ENCODE data around the gene GAGE13.
A peak's percentile ranks its signal among the peaks of the same experiment; 100 is the strongest.
"Not testable (repeated sequence)": the region's sequence is repeated elsewhere in the genome, so short reads cannot be mapped to it uniquely, and the experiment has no call there.

Gene GAGE13, protein sequence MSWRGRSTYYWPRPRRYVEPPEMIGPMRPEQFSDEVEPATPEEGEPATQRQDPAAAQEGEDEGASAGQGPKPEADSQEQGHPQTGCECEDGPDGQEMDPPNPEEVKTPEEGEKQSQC

DNA sequence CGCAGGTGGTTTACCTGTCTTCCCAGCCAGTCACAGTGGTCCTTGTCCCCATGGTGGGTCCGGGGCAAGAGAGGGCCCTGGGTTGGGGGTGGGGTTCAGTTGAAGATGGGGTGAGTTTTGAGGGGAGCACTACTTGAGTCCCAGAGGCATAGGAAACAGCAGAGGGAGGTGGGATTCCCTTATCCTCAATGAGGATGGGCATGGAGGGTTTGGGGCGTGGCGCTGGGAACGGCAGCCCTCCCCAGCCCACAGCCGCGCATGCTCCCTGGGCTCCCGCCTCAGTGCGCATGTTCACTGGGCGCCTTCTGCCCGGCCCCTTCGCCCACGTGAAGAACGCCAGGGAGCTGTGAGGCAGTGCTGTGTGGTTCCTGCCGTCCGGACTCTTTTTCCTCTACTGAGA lies at the start of gene GAGE13:
GAGE13 (plus strand) TSS at position 301 of the 400 bp plus-strand sequence. CDS start 1,156 bp downstream, outside the sequence.
- DNase-seq = not testable (repeated sequence)

- no peak for DNase-seq
Measured at GRCh38 chrX:49282647-49283011, 48.8 kb upstream of the GAGE13 start.

DNA sequence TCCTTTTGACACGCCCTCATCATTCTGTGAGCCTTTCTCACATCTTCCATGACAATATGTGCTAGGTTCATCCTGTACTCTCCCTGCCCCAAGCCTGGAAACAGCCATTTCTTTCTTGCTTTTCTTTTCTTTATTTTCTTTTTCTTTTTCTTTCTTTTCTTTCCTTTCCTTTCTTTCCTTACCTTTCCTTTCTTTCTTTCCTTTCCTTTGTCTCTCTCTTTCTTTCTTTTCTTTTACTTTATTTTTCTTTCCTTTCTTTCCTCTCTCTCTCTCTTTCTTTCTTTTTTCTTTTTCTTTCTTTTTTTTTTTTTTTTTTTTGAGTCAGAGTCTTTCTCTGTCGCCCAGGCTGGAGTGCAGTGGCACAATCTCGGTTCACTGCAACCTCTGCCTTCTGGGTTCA lies 47.2 kb upstream of the GAGE13 start:
- DNase-seq = no peak

GRCh38 chrX:49286136-49286535 lies 45.2 kb upstream of the GAGE13 start:
- no peak for DNase-seq

DNA sequence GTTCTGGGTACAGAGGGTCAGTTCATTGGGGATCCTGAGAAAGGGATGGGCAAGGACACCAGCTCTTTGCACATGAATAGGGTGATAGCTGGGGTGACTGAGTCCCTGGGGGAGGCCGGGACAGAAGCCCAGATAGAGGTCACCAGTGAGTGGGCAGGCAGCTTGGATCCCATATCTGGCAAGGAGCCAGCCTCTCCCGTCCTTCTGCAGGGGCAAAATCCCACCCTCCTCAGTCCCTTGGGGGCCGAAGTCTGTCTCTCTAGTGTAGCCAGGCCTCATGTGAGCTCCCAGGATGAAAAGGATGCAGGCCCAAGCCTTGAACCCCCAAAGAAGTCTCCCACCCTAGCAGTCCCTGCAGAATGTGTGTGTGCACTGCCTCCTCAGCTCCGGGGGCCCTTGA lies 44.8 kb upstream of the GAGE13 start:
- no peak for DNase-seq

GRCh38 chrX:49287665-49288064 lies 43.7 kb upstream of the GAGE13 start:
- no peak for DNase-seq

- DNase-seq = no peak
Measured at GRCh38 chrX:49290215-49290614, 41.2 kb upstream of the GAGE13 start.

- DNase-seq = peak; percentile 12 to 16
Measured at GRCh38 chrX:49291615-49292337, 39.6 kb upstream of the GAGE13 start.

GRCh38 chrX:49292400-49293362 lies 38.7 kb upstream of the GAGE13 start:
- DNase-seq = no peak

- not testable (repeated sequence) for DNase-seq
Measured at GRCh38 chrX:49299293-49299692, 32.1 kb upstream of the GAGE13 start.

- DNase-seq = no peak
Measured at GRCh38 chrX:49300703-49301102, 30.7 kb upstream of the GAGE13 start.

- no peak for DNase-seq
Measured at GRCh38 chrX:49303346-49303745, 28.0 kb upstream of the GAGE13 start, which contains the start of gene GAGE10. GAGE10 (plus strand) TSS chrX:49303646; CDS start chrX:49304860, 1,214 bp downstream.

GRCh38 chrX:49307775-49308174 lies 23.6 kb upstream of the GAGE13 start:
- not testable (repeated sequence) for DNase-seq

- DNase-seq = no peak
Measured at GRCh38 chrX:49308604-49309269, 22.6 kb upstream of the GAGE13 start.

DNA sequence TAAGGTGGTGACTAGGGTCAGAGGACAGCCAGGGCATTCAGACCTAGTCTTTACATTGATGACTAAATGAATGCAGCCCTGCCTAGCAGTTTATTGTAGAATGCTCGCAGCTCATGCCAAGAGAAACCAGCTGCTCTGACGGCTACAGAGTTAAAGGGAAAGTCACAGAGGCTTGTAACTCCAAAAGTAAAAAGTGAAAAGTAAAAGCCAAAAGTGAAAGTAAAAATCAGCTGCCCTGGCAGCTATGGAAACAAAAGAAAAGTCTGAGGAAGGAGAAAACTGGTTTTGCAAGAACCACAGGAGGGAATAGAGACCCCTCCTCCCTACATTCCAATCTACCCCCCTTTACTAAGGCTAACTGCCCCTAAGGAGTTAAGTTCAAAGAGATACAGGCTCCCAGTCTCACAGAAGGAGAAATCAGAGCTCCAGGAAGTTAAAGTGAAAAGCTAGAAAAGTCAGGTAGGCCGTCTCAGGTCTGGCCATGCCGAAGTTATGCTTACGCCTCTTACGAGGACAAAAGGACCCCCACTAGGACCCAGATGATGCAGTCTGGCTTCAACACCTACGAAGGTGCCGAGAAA lies 21.9 kb upstream of the GAGE13 start:
- DNase-seq = no peak

DNA sequence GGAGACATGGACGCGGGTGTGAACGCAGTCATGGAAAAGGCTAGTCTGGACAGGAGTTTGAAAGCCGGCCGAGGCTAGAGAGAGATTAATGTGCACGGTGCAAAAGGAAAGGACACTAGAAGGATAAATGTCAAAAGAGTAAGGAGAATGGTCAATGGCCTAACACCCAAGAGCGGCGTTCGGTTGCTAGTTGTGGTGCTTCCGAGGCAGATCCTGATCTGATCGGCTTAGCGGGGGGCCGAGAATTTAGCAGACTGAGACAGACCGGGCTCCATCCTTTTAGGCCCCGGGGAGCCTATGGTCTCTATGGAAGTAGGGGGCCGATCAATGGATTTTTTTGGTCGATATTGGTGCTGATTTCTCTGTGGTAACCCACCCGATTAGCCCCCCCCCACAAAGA lies 21.0 kb upstream of the GAGE13 start:
- DNase-seq = no peak

- no peak for DNase-seq
Measured at GRCh38 chrX:49312176-49312575, 19.2 kb upstream of the GAGE13 start.

- no peak for DNase-seq
Measured at GRCh38 chrX:49316085-49316484, 15.3 kb upstream of the GAGE13 start.

DNA sequence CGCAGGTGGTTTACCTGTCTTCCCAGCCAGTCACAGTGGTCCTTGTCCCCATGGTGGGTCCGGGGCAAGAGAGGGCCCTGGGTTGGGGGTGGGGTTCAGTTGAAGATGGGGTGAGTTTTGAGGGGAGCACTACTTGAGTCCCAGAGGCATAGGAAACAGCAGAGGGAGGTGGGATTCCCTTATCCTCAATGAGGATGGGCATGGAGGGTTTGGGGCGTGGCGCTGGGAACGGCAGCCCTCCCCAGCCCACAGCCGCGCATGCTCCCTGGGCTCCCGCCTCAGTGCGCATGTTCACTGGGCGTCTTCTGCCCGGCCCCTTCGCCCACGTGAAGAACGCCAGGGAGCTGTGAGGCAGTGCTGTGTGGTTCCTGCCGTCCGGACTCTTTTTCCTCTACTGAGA lies 9.6 kb upstream of the GAGE13 start, which contains the start of gene GAGE12J:
GAGE12J (plus strand) TSS at position 301 of the 400 bp plus-strand sequence. CDS start 1,157 bp downstream, outside the sequence.
- DNase-seq = not testable (repeated sequence)

DNA sequence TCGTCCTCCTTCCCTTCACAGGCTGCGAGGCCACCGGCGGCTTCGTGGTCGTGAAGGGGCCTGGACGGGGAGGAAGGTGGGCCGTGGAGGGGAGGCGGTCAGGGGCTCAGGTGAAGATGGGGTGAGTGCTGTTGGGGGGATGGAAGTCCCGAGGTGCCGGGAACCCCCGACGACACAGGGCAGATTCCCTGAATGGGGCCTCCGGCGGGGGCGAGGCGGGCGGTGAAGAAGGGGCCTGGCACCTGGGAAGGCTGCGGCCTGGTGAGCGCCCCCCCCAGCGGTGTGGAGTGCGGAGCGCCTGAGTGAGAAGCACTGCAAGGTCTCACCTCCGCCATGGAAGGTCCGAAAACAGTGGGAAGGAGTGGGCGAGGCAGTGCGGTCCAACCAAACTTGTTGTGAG lies 9.1 kb upstream of the GAGE13 start:
- not testable (repeated sequence) for DNase-seq

DNA sequence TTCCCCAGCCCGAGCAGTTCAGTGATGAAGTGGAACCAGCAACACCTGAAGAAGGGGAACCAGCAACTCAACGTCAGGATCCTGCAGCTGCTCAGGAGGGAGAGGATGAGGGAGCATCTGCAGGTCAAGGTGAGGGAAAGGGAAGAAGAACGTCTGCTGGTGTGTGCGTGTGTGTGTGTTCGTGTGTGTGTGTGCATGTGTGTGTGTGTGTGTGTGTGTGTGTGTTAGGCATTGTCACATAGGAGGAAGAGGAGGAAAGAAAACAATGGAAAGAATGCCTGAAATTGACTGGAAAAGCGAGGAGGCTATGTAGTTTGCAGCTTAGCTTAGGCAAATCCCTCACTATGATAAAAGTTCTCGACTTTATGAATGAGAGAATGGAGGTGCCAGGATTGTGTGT lies 7.6 kb upstream of the GAGE13 start:
- not testable (repeated sequence) for DNase-seq

- DNase-seq = not testable (repeated sequence)
Measured at GRCh38 chrX:49330421-49330820, 961 bp upstream of the GAGE13 start.
